GM19468 (cell line): ENCODE data around the gene TMEM100.

Source experiments
- ATAC-seq: cut with Tn5 transposase; IDR thresholded peaks from one replicate; pipeline ENCODE4 v1.9.1; 2021; ENCODE audit warnings: mild to moderate bottlenecking, moderate library complexity, moderate number of reproducible peaks; ENCODE audit not compliant: unreplicated experiment; ENCODE audit errors: extremely low read depth

Gene TMEM100, protein sequence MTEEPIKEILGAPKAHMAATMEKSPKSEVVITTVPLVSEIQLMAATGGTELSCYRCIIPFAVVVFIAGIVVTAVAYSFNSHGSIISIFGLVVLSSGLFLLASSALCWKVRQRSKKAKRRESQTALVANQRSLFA

GRCh38 chr17:55722742-55723487 is at the start of gene TMEM100:
TSS of gene TMEM100 (minus strand) at chr17:55722864. CDS start at chr17:55721070, 1,794 bp downstream.
- ATAC-seq, result no peak

DNA sequence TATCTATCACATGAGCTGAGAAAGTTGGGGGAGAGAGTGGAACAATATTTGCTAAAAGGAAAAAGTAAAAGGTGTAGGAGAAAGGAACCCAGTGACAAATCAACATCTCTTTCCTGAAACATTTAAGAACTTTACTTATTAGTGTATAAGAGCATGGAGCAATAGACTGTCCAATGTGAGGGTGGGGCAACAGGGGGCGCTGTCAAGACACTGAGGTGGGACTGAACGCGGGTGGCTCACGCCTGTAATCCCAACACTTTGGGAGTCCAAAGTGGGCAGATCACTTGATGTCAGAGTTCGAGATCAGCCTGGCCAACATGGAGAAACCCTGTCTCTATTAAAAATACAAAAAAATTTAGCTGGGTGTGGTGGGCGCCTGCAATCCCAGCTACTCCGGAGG is 49.4 kb upstream of the TMEM100 start:
- no peak for ATAC-seq

DNA sequence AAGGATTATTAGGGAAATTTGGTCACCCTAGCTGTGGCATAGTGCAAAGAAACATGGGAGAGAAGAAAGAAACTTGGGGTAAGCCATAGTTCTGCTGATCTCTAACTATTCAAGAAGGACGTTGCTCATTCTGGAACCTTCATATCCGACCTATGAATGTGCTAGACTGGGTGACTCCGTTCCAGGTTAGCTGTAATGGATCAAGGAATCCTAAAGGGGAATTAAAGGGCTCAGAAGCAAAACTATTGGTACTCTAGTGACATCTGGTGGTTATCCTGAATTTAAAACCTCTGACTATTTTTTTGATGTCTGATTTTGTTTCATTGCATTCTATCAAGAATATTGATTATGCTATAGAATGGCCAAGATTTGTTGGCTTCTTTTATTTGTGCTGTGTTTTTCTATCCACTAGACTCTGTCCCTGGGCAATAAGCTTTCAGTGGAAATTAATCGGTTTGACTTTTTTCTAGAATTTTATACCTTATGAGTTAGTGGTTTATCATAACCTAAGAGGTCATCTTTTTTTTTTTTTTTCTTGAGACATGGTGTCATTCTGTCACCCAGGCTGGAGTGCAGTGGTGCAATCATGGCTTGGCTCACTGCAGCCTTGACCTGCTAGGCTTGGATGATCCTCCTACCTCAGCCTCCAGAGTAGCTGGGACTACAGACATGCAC is 47.7 kb upstream of the TMEM100 start:
- ATAC-seq, result no peak

GRCh38 chr17:55769625-55770000 is 46.9 kb upstream of the TMEM100 start:
- no peak for ATAC-seq

GRCh38 chr17:55768936-55769624 is 46.4 kb upstream of the TMEM100 start:
- ATAC-seq, result no peak

GRCh38 chr17:55765472-55765871 is 42.8 kb upstream of the TMEM100 start:
- ATAC-seq, result no peak

DNA sequence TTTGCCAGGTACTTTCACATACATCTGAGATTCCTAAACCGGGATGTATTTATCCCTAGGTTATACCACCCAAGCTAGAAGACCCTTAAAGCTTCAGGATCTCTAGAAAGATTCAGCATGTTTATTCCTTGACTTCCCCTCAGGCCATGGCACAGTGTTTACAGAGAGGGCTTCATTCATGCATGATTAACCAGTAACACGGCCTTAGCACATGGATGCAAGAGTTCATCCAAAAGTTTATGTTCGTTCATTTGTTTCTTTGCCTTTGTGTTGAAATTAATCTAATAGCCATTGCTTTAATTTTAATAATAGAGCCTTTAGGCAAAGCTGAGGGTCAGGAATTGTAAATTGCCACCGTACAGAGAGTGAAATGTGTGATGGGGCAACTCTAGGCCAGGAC is 41.9 kb upstream of the TMEM100 start:
- ATAC-seq, result no peak

- ATAC-seq, result no peak
These were observed 41.2 kb upstream of the TMEM100 start for GRCh38 chr17:55763856-55764255.

GRCh38 chr17:55762086-55762858 is 39.6 kb upstream of the TMEM100 start:
- no peak for ATAC-seq

DNA sequence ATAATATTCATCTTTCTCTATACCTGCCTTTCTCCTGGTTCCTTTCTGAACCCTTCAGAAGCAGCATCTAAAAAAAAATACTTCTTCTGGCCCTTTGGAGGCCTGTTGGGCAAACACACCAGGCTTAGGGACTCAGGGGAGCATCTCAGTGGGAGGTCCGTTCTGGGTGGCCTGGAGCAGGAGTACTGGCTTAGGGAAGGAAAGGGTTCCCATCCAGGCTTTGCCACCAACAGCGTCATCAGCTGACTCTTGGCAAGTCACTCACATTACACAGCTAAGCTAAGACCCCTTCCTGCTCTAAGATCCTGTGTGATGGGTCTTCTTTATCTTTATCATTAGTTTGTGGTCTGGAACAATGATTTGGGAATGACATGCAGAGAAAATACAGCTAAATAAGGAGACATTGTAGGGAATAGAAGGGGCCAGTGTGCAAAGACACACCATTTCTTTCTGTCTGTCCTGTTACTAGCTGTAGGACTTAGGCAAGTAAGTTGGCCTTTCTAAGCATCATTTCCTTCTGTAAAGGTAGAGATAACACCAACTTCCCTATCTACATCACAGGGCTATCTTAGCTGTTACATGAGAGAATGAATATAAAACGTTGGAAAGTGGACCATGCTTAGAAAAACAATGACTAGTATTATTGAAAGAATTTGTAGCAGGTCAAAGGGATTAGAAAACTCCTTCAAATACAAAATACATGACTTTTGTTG is 38.1 kb upstream of the TMEM100 start:
- no peak for ATAC-seq

GRCh38 chr17:55758171-55758570 is 35.5 kb upstream of the TMEM100 start:
- ATAC-seq, result no peak

DNA sequence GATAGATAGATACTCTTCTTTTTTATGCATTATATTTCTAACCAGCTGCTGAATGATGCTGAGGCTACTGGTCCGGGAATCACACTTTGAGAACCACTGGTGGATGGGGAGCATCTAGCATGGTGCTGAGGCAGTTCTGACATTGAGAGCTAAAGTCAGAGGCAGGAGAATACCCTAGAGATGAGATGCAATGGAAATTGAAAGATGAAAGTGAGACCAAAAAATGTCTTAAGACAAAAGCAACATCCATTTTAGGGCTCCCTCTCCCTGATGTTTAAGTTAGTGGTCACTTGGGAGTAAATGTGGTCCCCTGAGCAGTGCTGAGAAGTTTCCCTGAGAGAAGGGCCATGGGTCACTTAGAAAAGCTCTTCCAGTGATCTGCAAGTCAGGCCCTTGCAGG is 35.0 kb upstream of the TMEM100 start:
- ATAC-seq, result no peak

DNA sequence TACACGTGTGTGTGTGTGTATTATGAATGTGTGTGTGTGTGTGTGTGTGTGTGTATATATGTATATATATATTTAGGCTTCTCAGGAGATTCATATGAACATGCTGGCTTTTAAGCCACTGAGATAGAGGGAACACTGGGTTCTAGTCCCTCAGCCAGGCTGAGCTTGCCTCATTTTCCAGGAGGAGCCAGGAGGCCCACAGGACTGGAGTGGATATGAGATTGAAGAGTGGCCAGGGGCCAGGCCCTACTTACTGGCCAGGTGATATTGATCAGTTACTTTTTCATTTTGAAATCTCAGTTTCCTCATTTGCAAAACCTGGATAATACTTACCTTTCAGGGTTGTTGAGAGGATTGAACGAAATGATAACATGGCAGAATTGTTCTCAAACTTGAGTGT is 34.0 kb upstream of the TMEM100 start:
- no peak for ATAC-seq

GRCh38 chr17:55751720-55752250 is 29.1 kb upstream of the TMEM100 start:
- ATAC-seq, result no peak

- ATAC-seq, result peak; percentile 95
These were observed 28.3 kb upstream of the TMEM100 start, which contains the start of gene PCTP for GRCh38 chr17:55750750-55751657. TSS of gene PCTP (plus strand) at chr17:55751051. CDS start at chr17:55751104, 53 bp downstream.

- ATAC-seq, result no peak
These were observed 27.3 kb upstream of the TMEM100 start for GRCh38 chr17:55749985-55750384.

DNA sequence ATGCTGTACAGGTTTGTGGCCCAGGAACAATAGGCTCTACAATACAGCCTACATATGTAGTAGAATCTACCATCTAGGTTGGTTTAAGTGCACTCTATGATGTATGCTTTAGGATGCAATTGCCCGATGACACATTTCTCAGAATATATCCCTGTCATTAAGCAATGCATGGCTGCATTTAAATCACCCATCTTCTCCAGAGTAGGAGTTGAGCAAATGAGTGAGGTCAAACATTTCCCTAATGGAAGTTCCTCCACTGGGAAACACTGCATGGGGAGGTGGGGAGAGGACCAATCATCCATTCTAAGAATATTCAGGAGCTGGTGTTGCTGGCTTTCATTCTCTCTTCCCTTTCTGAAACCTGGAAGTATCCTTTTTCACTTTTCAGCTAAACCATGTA is 26.2 kb upstream of the TMEM100 start:
- no peak for ATAC-seq

GRCh38 chr17:55747209-55747608 is 24.5 kb upstream of the TMEM100 start:
- ATAC-seq, result no peak
